K562 (cell line): ENCODE data around the gene DNMT3A. TPM values are rescaled to one million over a fixed set of nuclear protein-coding genes. Genes with fewer than 3 reads are reported as not detected.

ENCODE experiments used
- ATAC-seq: fragments of 200-7000 bp; cut with Tn5 transposase; 3 replicates; pipeline ENCODE4 v1.9.1; 2020; ENCODE audit warnings: moderate library complexity
- BruUV-seq: library from RNA; stranded (reverse); fragments of 400-500 nt; replicated peaks from 2 replicates; lab custom pipeline; 2021; lab: Mats Ljungman, UMichigan
- CTCF ChIA-PET: fragments of 300-600 bp; formaldehyde crosslinking; extraction: SDS; loops from one replicate; lab custom pipeline; 2021; ENCODE audit warnings: low intra/inter-chr PET ratio; lab: Yijun Ruan, JAX
- POLR2A ChIA-PET: fragments of 300-600, 350-650 bp; sonication (Branson Sonifier 250); formaldehyde crosslinking; extraction: SDS; loops from one replicate; lab custom pipeline; 2021; ENCODE audit warnings: antibody characterized with exemption, inconsistent platforms; lab: Yijun Ruan, JAX
- DNase-seq, 4 experiments: peaks; one replicate each; pipeline versions ENCODE4 v3.0.0 to v3.0.0-alpha.2; 2011 to 2018; ENCODE audit warnings: low spot score in 3 of 4, mixed read lengths in 3 of 4; ENCODE audit errors: extremely low read depth in 1 of 4
- FAIRE-seq: peaks from 2 replicates; lab custom pipeline; 2011; peaks lifted over from hg19 to GRCh38; lab: Jason Lieb, UNC
- H2AFZ ChIP-seq: 2 replicates; pipeline ENCODE4 v1.6.0; 2011; ENCODE audit warnings: low read depth, low read length, control low read depth, inconsistent platforms
- H3K27ac ChIP-seq: fragments of 200-600 bp; 3 replicates; pipeline ENCODE4 v1.8.0; 2011; ENCODE audit warnings: low read depth, mild to moderate bottlenecking, control low read depth, inconsistent platforms, low read length, moderate library complexity, mixed read lengths; ENCODE audit errors: extremely low read depth
- H3K27me3 ChIP-seq, 2 experiments: fragments of 300-600 bp in 1 of 2; 2 replicates in 1 of 2; 3 replicates in 1 of 2; pipeline versions ENCODE4 v1.6.0 to v1.8.0; 2011; ENCODE audit warnings: inconsistent platforms in 2 of 2, low read length in 2 of 2, mild to moderate bottlenecking in 1 of 2, mixed read lengths in 1 of 2, moderate library complexity in 1 of 2; ENCODE audit not compliant: control insufficient read depth in 2 of 2, insufficient read depth in 2 of 2
- H3K36me3 ChIP-seq: fragments of 300-600 bp; 3 replicates; pipeline ENCODE4 v1.8.0; 2011; ENCODE audit warnings: mild to moderate bottlenecking, low read length, inconsistent platforms; ENCODE audit not compliant: control insufficient read depth, insufficient read depth
- H3K4me1 ChIP-seq, 2 experiments: fragments of 200-600 bp in 1 of 2; replicated peaks in 1 of 2; 2 replicates in 1 of 2; 3 replicates in 1 of 2; pipeline versions ENCODE4 v1.5.1 to v1.8.0; 2011; ENCODE audit warnings: inconsistent platforms in 2 of 2, low read length in 2 of 2, mild to moderate bottlenecking in 1 of 2, mixed read lengths in 1 of 2, moderate library complexity in 1 of 2; ENCODE audit not compliant: control insufficient read depth in 2 of 2, insufficient read depth in 2 of 2
- H3K4me2 ChIP-seq: 2 replicates; pipeline ENCODE4 v1.6.1; 2011; ENCODE audit warnings: low read length, control low read depth, inconsistent platforms, mixed read lengths; ENCODE audit not compliant: insufficient read depth
- H3K4me3 ChIP-seq: fragments of 200-600 bp; sonication (generic), shearing (Covaris generic); 2 replicates; pipeline ENCODE4 v1.5.1; 2016; ENCODE audit warnings: control low read depth, inconsistent platforms
- H3K79me2 ChIP-seq: fragments of 200-600 bp; 3 replicates; pipeline ENCODE4 v1.8.0; 2011; ENCODE audit warnings: low read length, inconsistent platforms; ENCODE audit not compliant: control insufficient read depth, insufficient read depth
- H3K9ac ChIP-seq, 2 experiments: 2 replicates each; pipeline versions ENCODE4 v1.6.0 to v1.6.1; 2011; ENCODE audit warnings: low read depth in 2 of 2, low read length in 2 of 2, control low read depth in 1 of 2, inconsistent platforms in 1 of 2, mild to moderate bottlenecking in 1 of 2, mixed read lengths in 1 of 2; ENCODE audit not compliant: insufficient read depth in 1 of 2
- H3K9me1 ChIP-seq: one replicate; pipeline ENCODE4 v1.6.0; 2011; ENCODE audit warnings: inconsistent platforms, mild to moderate bottlenecking, low read length, moderate library complexity; ENCODE audit not compliant: control insufficient read depth, insufficient read depth
- H3K9me3 ChIP-seq: replicated peaks from 2 replicates; pipeline ENCODE4 v1.5.1; 2011; ENCODE audit warnings: low read depth, low read length, inconsistent platforms; ENCODE audit not compliant: control insufficient read depth, insufficient read depth
- H4K20me1 ChIP-seq: replicated peaks from 2 replicates; pipeline ENCODE4 v1.6.1; 2011; ENCODE audit warnings: low read length, inconsistent platforms, mixed read lengths; ENCODE audit not compliant: control insufficient read depth, insufficient read depth
- CHD1 ChIP-seq: fragments of 200-600 bp; sonication (generic); IDR thresholded peaks from one replicate; pipeline ENCODE4 v1.6.1; 2012; ENCODE audit warnings: mild to moderate bottlenecking, moderate library complexity, low read length, inconsistent platforms
- YY1 ChIP-seq, 3 experiments: IDR thresholded peaks; 2 replicates each; pipeline ENCODE4 v1.6.1; 2011; ENCODE audit warnings: low read length in 2 of 3, mild to moderate bottlenecking in 2 of 3, moderate library complexity in 2 of 3, borderline replicate concordance in 1 of 3, control low read depth in 1 of 3, low read depth in 1 of 3; ENCODE audit not compliant: insufficient read depth in 3 of 3, insufficient replicate concordance in 2 of 3, control insufficient read depth in 1 of 3, insufficient read length in 1 of 3; ENCODE audit errors: extremely low read depth in 1 of 3
- ZNF24 ChIP-seq: fragments of 450-650 bp; IDR thresholded peaks from 2 replicates; pipeline ENCODE4 v1.6.1; 2016
- ZNF41 ChIP-seq: fragments of 250-450 bp; sonication (Bioruptor Pico); conservative IDR thresholded peaks from 2 replicates; pipeline ENCODE4 v1.4.0; 2020; ENCODE audit warnings: mild to moderate bottlenecking
- ZNF717 ChIP-seq: fragments of 250-450 bp; sonication (Bioruptor Pico); IDR thresholded peaks from 2 replicates; pipeline ENCODE4 v1.5.0; 2021
- ZNF766 ChIP-seq: fragments of 200-800 bp; sonication (Bioruptor generic); conservative IDR thresholded peaks from 2 replicates; pipeline ENCODE4 v1.6.1; 2016; ENCODE audit warnings: missing genetic modification characterization, missing compliant biosample characterization
- ZNF77 ChIP-seq: fragments of 250-450 bp; sonication (Bioruptor Pico); IDR thresholded peaks from 2 replicates; pipeline ENCODE4 v1.5.0; 2020
- WGBS: fragments of 100-300 bp; shearing (Covaris generic); methylation state at CpG from one replicate; pipeline ENCODE4 v1.1.6; 2016; ENCODE audit warnings: low coverage, mixed read lengths; ENCODE audit not compliant: insufficient coverage; ENCODE audit errors: missing lambda C conversion rate; 5-methylcytosine and 5-hydroxymethylcytosine counted together
- in situ Hi-C: fragments of 300-500 bp; cut with MboI; formaldehyde crosslinking; loops from 4 replicates; pipeline ENCODE4 v1.15.0; 2018; ENCODE audit warnings: inconsistent platforms, mixed read lengths
- intact Hi-C: fragments of 100-400 bp; cut with micrococcal nuclease; formaldehyde crosslinking; loops from 2 replicates; pipeline ENCODE4 v1.14.2; 2022
- polyA plus RNA-seq, 8 experiments: library from polyadenylated mRNA; depleted of rRNA in 4 of 8; stranded (reverse) in 5 of 8; unstranded in 3 of 8; fragments of >200 nt; fragmentation: Nextera tagmentation in 2 of 8; fragmentation: Illumina TruSeq in 1 of 8; extraction: Ambion mirVana in 2 of 8; extraction: Trizol in 1 of 8; gene quantifications; 2 replicates each; pipeline versions ENCODE4 v1.2.1 to v1.2.3, GENCODE V29; 2011 to 2014; ENCODE audit warnings: inconsistent platforms in 1 of 8, missing spikeins in 1 of 8
- total RNA-seq, 7 experiments: library from RNA; depleted of rRNA in 6 of 7; stranded (reverse); fragments of >200 nt in 6 of 7; fragmentation: Illumina TruSeq in 2 of 7; extraction: Trizol in 2 of 7; gene quantifications; 2 replicates each; pipeline versions ENCODE4 v1.2.1 to v1.2.3, GENCODE V29; 2011 to 2021; ENCODE audit warnings: low replicate concordance in 1 of 7
- TF ChIP-seq, protein P1 (sequence below): fragments of 200-800 bp; sonication (Bioruptor generic); IDR thresholded peaks from 2 replicates; pipeline ENCODE4 v1.6.1; 2017; ENCODE audit warnings: missing genetic modification characterization, missing compliant biosample characterization

Gene DNMT3A
- total and polyA plus RNA-seq, 9 of the 15 experiments (the other 6 are each of a cell fraction or from before 2014, with no cell fraction given), result 3.0 to 16.0 (median 6.1) TPM

DNA sequence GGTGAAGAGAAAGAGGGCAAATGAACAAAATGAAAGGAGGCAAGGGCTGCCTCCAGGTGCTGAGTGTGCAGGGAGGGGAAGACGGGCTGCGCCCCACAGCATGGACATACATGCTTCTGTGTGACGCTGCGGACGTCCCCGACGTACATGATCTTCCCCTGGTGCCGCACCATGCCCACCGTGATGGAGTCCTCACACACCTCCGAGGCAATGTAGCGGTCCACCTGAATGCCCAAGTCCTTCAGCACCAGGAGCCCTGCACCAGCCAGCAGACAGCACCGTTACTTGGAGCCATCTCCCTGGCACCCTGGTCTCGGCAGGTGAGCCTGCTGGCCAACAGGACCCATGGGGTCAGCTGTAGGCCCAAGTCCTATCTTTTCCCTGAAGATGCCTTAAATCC, 100.3 kb downstream of the DNMT3A start (continued):
- TF ChIP-seq, protein P1, sequence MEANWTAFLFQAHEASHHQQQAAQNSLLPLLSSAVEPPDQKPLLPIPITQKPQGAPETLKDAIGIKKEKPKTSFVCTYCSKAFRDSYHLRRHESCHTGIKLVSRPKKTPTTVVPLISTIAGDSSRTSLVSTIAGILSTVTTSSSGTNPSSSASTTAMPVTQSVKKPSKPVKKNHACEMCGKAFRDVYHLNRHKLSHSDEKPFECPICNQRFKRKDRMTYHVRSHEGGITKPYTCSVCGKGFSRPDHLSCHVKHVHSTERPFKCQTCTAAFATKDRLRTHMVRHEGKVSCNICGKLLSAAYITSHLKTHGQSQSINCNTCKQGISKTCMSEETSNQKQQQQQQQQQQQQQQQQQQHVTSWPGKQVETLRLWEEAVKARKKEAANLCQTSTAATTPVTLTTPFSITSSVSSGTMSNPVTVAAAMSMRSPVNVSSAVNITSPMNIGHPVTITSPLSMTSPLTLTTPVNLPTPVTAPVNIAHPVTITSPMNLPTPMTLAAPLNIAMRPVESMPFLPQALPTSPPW (CRISPR knock-in tag), result no peak
- no peak for TF ChIP-seq ZNF77 (CRISPR knock-in tag)
- TF ChIP-seq, all 486 proteins: peak for 0

DNA sequence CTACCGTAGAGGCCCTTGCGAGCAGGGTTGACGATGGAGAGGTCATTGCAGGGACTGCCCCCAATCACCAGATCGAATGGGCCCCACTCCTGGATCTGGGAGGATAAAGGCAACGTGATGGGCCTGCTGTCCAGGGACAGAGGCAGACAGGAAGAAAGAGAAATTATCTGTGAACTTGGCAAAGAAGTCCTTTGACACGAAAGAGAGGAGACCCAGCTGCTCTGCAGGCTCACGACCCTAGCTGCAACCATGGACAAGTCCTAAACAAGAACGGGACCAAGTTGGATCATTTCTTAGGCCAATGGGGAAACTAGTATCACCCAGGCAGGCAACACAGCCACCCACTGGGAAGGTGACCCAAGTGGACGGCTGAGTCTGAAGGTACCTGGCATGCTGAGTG, 101.1 kb downstream of the DNMT3A start:
- H3K9me3 ChIP-seq, result no peaks in the 10 kb centered on the region
- in situ Hi-C loops (no loop called here), intact Hi-C loops (no loop called here)
- no peaks in the 10 kb centered on the region for H3K27me3 ChIP-seq
- H3K9me1 ChIP-seq, result no peaks in the 10 kb centered on the region
- TF ChIP-seq ZNF717 (CRISPR knock-in tag), result no peak
- TF ChIP-seq ZNF766 (CRISPR knock-in tag), result no peak
- no peak for TF ChIP-seq CHD1
- TF ChIP-seq ZNF24, result no peak
- no peak for TF ChIP-seq ZNF41 (CRISPR knock-in tag)
- TF ChIP-seq YY1 (IDR thresholded peaks at IDR 0.05; ENCODE audit: borderline replicate concordance in 1 of 3, control insufficient read depth in 1 of 3, extremely low read depth in 1 of 3, insufficient read depth in 3 of 3, insufficient read length in 1 of 3, insufficient replicate concordance in 2 of 3, low read depth in 1 of 3, low read length in 2 of 3), result no peak
- DNase-seq, result no peak
- H3K9ac ChIP-seq, result no peak overlapping the region
- ATAC-seq, result no peak
- H4K20me1 ChIP-seq, result no peaks in the 10 kb centered on the region
- BruUV-seq, result no TSS peak
- H3K4me2 ChIP-seq, result no peak overlapping the region
- POLR2A ChIA-PET, result interaction anchor here (0.6 to 2.3 kb wide), 2 partner anchors 9 to 310 kb away, joined by 3 to 8 read pairs; no protein-coding TSS in a partner anchor
- WGBS, result 69% methylated on average over 9 of the region's 9 CpGs
- H3K36me3 ChIP-seq, result peaks cover 50% of the 10 kb centered on the region; the same call in 2 of the 3 replicates
- H2AFZ ChIP-seq, result no peak overlapping the region
- peaks cover 14 to 25% of the 10 kb centered on the region in 2 experiments; a peak in 4 of 5 replicates for H3K4me1 ChIP-seq
- H3K79me2 ChIP-seq, result no peaks in the 10 kb centered on the region
- no peak overlapping the region for H3K4me3 ChIP-seq
- CTCF ChIA-PET, result no interaction called here
- FAIRE-seq, result no peak
- no peak overlapping the region for H3K27ac ChIP-seq
